OCI-LY3 (cell line): ENCODE data around the gene ANKS1A.

ENCODE experiments used
- H2AFZ ChIP-seq: fragments of 200-600, 300-600 bp; shearing (Covaris generic); 2 replicates; pipeline ENCODE4 v1.6.0; 2014; ENCODE audit warnings: antibody characterized with exemption, low read depth, low read length
- H3K27ac ChIP-seq: fragments of 200-600, 300-600 bp; sonication (generic); 2 replicates; pipeline ENCODE4 v1.5.1; 2014; ENCODE audit warnings: mild to moderate bottlenecking, low read length, moderate library complexity, mixed read lengths
- H3K27me3 ChIP-seq: fragments of 200-600, 300-600 bp; sonication (generic); 2 replicates; pipeline ENCODE4 v1.6.1; 2014; ENCODE audit warnings: low read depth, low read length, mixed read lengths
- H3K36me3 ChIP-seq: fragments of 200-600, 300-600 bp; sonication (generic); replicated peaks from 2 replicates; pipeline ENCODE3; 2014; ENCODE audit warnings: low read depth, low read length, mixed read lengths
- H3K4me1 ChIP-seq: fragments of 300-600, 200-600 bp; sonication (generic); 2 replicates; pipeline ENCODE4 v1.6.1; 2014; ENCODE audit warnings: low read length, mixed read lengths
- H3K4me2 ChIP-seq: fragments of 200-600, 300-600 bp; sonication (generic); 2 replicates; pipeline ENCODE4 v1.6.1; 2014; ENCODE audit warnings: low read length, mixed read lengths
- H3K4me3 ChIP-seq: fragments of 300-600, 200-600 bp; sonication (generic); 2 replicates; pipeline ENCODE4 v1.5.1; 2014; ENCODE audit warnings: antibody characterized with exemption, mild to moderate bottlenecking, low read length, moderate library complexity
- H3K79me2 ChIP-seq: fragments of 300-600, 200-600 bp; shearing (Covaris generic); 2 replicates; pipeline ENCODE4 v1.6.1; 2014; ENCODE audit warnings: mild to moderate bottlenecking, low read length, mixed read lengths
- H3K9ac ChIP-seq: fragments of 300-600, 200-600 bp; shearing (Covaris generic); 2 replicates; pipeline ENCODE4 v1.6.0; 2014; ENCODE audit warnings: mild to moderate bottlenecking, low read length, moderate library complexity
- H3K9me3 ChIP-seq: fragments of 200-600, 300-600 bp; shearing (Covaris generic); 2 replicates; pipeline ENCODE4 v1.6.1; 2014; ENCODE audit warnings: low read length, mixed read lengths; ENCODE audit not compliant: insufficient read depth
- H4K20me1 ChIP-seq: fragments of 200-600, 300-600 bp; sonication (generic); 2 replicates; pipeline ENCODE4 v1.6.1; 2016; ENCODE audit warnings: low read length, mixed read lengths; ENCODE audit not compliant: insufficient read depth
- EZH2phosphoT487 ChIP-seq: fragments of 200-600 bp; shearing (Covaris generic); IDR thresholded peaks from 2 replicates; pipeline ENCODE4 v1.6.1; 2018; ENCODE audit warnings: antibody characterized with exemption, mixed run types, low read depth
- TF ChIP-seq, protein P1 (sequence below): fragments of 200-600, 300-600 bp; sonication (generic); IDR thresholded peaks from 2 replicates; pipeline ENCODE4 v1.5.1; 2014; ENCODE audit warnings: antibody characterized with exemption, low read length, low read depth

Gene ANKS1A

GRCh38 chr6:34934516-34934915 lies 45.5 kb downstream of the ANKS1A start:
- H2AFZ ChIP-seq = no peak overlapping the region
- no peaks in the 10 kb centered on the region for H3K36me3 ChIP-seq
- no peak overlapping the region for H3K4me2 ChIP-seq
- H3K27ac ChIP-seq = no peak overlapping the region
- H3K9me3 ChIP-seq = no peaks in the 10 kb centered on the region
- no peak overlapping the region for H3K4me3 ChIP-seq
- no peaks in the 10 kb centered on the region for H3K27me3 ChIP-seq
- H4K20me1 ChIP-seq = no peaks in the 10 kb centered on the region
- TF ChIP-seq, protein P1, sequence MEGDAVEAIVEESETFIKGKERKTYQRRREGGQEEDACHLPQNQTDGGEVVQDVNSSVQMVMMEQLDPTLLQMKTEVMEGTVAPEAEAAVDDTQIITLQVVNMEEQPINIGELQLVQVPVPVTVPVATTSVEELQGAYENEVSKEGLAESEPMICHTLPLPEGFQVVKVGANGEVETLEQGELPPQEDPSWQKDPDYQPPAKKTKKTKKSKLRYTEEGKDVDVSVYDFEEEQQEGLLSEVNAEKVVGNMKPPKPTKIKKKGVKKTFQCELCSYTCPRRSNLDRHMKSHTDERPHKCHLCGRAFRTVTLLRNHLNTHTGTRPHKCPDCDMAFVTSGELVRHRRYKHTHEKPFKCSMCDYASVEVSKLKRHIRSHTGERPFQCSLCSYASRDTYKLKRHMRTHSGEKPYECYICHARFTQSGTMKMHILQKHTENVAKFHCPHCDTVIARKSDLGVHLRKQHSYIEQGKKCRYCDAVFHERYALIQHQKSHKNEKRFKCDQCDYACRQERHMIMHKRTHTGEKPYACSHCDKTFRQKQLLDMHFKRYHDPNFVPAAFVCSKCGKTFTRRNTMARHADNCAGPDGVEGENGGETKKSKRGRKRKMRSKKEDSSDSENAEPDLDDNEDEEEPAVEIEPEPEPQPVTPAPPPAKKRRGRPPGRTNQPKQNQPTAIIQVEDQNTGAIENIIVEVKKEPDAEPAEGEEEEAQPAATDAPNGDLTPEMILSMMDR = no peak
- TF ChIP-seq EZH2phosphoT487 = no peak
- no peak overlapping the region for H3K9ac ChIP-seq
- H3K79me2 ChIP-seq = no peaks in the 10 kb centered on the region
- H3K4me1 ChIP-seq = no peaks in the 10 kb centered on the region

GRCh38 chr6:34938268-34938667 lies 49.2 kb downstream of the ANKS1A start:
- TF ChIP-seq, protein P1 = no peak
- Histone ChIP-seq H3K4me3 (no peak overlapping the region), H3K9me3 (no peaks in the 10 kb centered on the region), H2AFZ (no peak overlapping the region), H3K4me2 (no peak overlapping the region), H3K79me2 (no peaks in the 10 kb centered on the region), H3K36me3 (no peaks in the 10 kb centered on the region), H3K9ac (no peak overlapping the region), H3K27ac (no peak overlapping the region), H3K4me1 (no peaks in the 10 kb centered on the region), H4K20me1 (no peaks in the 10 kb centered on the region), H3K27me3 (no peaks in the 10 kb centered on the region)

DNA sequence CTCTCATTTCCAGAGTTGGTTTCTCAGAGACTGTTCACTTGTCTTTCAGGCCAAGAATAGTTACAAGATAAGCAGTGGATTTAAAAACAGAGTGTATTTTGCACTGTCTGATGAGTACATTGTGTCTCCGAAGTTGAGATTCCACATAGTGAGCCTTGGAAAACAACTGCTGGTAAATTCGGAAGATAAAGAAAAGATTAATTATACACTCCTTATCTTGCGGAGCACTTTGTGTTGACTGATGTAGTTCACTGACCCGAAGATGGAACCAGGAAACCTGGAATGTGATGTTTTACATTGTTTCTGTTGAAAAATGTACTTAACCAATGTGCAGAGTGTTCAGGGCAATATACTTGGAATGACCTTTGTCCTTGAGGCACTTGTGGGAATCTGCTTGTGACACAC lies 51.0 kb downstream of the ANKS1A start:
- Histone ChIP-seq H3K9ac (no peak overlapping the region), H3K4me3 (no peak overlapping the region), H3K4me1 (no peaks in the 10 kb centered on the region), H3K36me3 (no peaks in the 10 kb centered on the region), H3K27me3 (no peaks in the 10 kb centered on the region), H2AFZ (no peak overlapping the region), H3K9me3 (no peaks in the 10 kb centered on the region), H3K4me2 (no peak overlapping the region), H3K27ac (no peak overlapping the region), H4K20me1 (no peaks in the 10 kb centered on the region), H3K79me2 (no peaks in the 10 kb centered on the region)
- TF ChIP-seq, protein P1 = no peak

DNA sequence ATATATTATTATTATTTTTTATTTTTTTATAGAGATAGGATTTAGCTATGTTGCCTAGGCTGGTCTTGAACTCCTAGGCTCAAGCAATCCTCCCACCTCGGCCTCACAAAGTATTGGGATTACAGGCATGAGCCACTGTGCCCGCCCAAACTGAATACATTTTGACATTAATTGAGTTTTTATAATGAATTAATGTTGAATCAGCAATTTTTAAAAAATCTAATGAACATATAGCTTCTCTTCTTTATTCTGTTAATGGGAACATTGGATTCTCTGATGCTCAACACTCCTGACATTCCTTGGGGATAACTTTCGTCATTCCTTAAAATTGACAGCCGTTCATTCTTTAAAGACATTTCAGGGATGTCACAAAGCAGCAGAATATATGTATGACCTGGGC lies 52.4 kb downstream of the ANKS1A start:
- no peaks in the 10 kb centered on the region for H3K4me1 ChIP-seq
- H3K36me3 ChIP-seq = no peaks in the 10 kb centered on the region
- no peak overlapping the region for H3K9ac ChIP-seq
- H3K27me3 ChIP-seq = no peaks in the 10 kb centered on the region
- H2AFZ ChIP-seq = no peak overlapping the region
- H3K79me2 ChIP-seq = no peaks in the 10 kb centered on the region
- H3K27ac ChIP-seq = no peak overlapping the region
- H4K20me1 ChIP-seq = no peaks in the 10 kb centered on the region
- no peak overlapping the region for H3K4me2 ChIP-seq
- no peak for TF ChIP-seq EZH2phosphoT487
- TF ChIP-seq, protein P1 = no peak
- H3K9me3 ChIP-seq = no peaks in the 10 kb centered on the region
- H3K4me3 ChIP-seq = no peak overlapping the region
